Lower lobe of right lung (tissue), 2 donors: Measurements from ENCODE around the gene MRPL17. TPM values are rescaled to one million over a fixed set of nuclear protein-coding genes. Genes with fewer than 3 reads are reported as not detected.

ENCODE experiments used
- ATAC-seq, 2 donors: fragments of 200-7000 bp; cut with Tn5 transposase; one replicate each; pipeline ENCODE4 v1.9.1; 2020 to 2022; ENCODE audit warnings: mild to moderate bottlenecking in 2 of 2, moderate library complexity in 2 of 2
- DNase-seq: peaks from one replicate; pipeline ENCODE4 v3.0.0-alpha.2; 2020
- H3K27ac ChIP-seq: fragments of 200-600 bp; one replicate; pipeline ENCODE4 v1.8.0; 2022
- H3K27me3 ChIP-seq: fragments of 200-600 bp; one replicate; pipeline ENCODE4 v1.8.0; 2022; ENCODE audit warnings: low read depth
- H3K36me3 ChIP-seq: fragments of 200-600 bp; one replicate; pipeline ENCODE4 v1.8.0; 2022; ENCODE audit warnings: mild to moderate bottlenecking
- H3K4me1 ChIP-seq: fragments of 200-600 bp; one replicate; pipeline ENCODE4 v1.8.0; 2022
- H3K4me3 ChIP-seq: fragments of 200-600 bp; one replicate; pipeline ENCODE4 v1.8.0; 2022; ENCODE audit warnings: mild to moderate bottlenecking
- H3K9me3 ChIP-seq: fragments of 200-600 bp; one replicate; pipeline ENCODE4 v1.8.0; 2022
- CTCF ChIP-seq: fragments of 200-600 bp; IDR thresholded peaks from one replicate; pipeline ENCODE4 v1.8.0; 2022; ENCODE audit warnings: antibody characterized with exemption, mild to moderate bottlenecking
- intact Hi-C: fragments of 100-400 bp; cut with DNase I; formaldehyde crosslinking; loops from one replicate; pipeline ENCODE4 v1.11.0; 2022
- total RNA-seq: library from RNA; stranded (reverse); fragmentation: NEBNext Ultra II Directional; extraction: Animal tissue kit (Norgen Biotek cat#: 25700); gene quantifications from one replicate; pipeline ENCODE4 v1.2.1, GENCODE V29; 2021
- donor health status: DM: no; HTN: yes; CAD: no; lungs with severe emphysema.

Gene MRPL17
- total RNA-seq, 1 donor from 2014 or later = 34.2 TPM

GRCh38 chr11:6655790-6656583 lies 27.2 kb downstream of the MRPL17 start, which contains the start of gene DCHS1:
Gene DCHS1, minus strand, starts transcription at chr11:6655809. Its CDS starts 14,196 bp downstream, at chr11:6641613.
- intact Hi-C loops = no loop called here
- DNase-seq = no peak
- H3K27ac ChIP-seq = peak within 1 kb of the TSS; percentile 60
- no peak for TF ChIP-seq CTCF
- peak within 1 kb of the TSS; percentile 50 for H3K4me3 ChIP-seq
- H3K27me3 ChIP-seq = no peaks in the 10 kb centered on the region
- peaks cover 12% of the 10 kb centered on the region for H3K4me1 ChIP-seq
- ATAC-seq = peak; percentile 46
- no peaks in the 10 kb centered on the region for H3K36me3 ChIP-seq
- H3K9me3 ChIP-seq = no peaks in the 10 kb centered on the region

GRCh38 chr11:6655020-6655789 lies 27.9 kb downstream of the MRPL17 start:
- Histone ChIP-seq H3K9me3 (no peaks in the 10 kb centered on the region), H3K36me3 (no peaks in the 10 kb centered on the region), H3K27ac (peak overlapping the region; percentile 60), H3K4me3 (peak overlapping the region; percentile 50), H3K27me3 (no peaks in the 10 kb centered on the region), H3K4me1 (peaks cover 12% of the 10 kb centered on the region)
- DNase-seq (no peak), ATAC-seq (peak; percentile 63 to 69)
- no peak for TF ChIP-seq CTCF
- intact Hi-C loops = no loop called here

- Histone ChIP-seq H3K9me3 (no peaks in the 10 kb centered on the region), H3K4me1 (peaks cover 12% of the 10 kb centered on the region), H3K36me3 (no peaks in the 10 kb centered on the region), H3K27ac (peak overlapping the region; percentile 60), H3K4me3 (peak overlapping the region; percentile 50), H3K27me3 (no peaks in the 10 kb centered on the region)
- ATAC-seq (peak in 1 of 2 donors; percentile 6), DNase-seq (no peak)
- no peak for TF ChIP-seq CTCF
- intact Hi-C loops = no loop called here
Observed at GRCh38 chr11:6654281-6655019, 28.7 kb downstream of the MRPL17 start.

GRCh38 chr11:6653656-6654055 lies 29.5 kb downstream of the MRPL17 start:
- no peak for TF ChIP-seq CTCF
- Histone ChIP-seq H3K36me3 (no peaks in the 10 kb centered on the region), H3K9me3 (no peaks in the 10 kb centered on the region), H3K4me3 (no peak overlapping the region), H3K4me1 (peaks cover 15% of the 10 kb centered on the region), H3K27me3 (no peaks in the 10 kb centered on the region), H3K27ac (no peak overlapping the region)
- intact Hi-C loops = no loop called here
- DNase-seq (no peak), ATAC-seq (no peak)

- no peak overlapping the region for H3K4me3 ChIP-seq
- no peak for DNase-seq
- no peak overlapping the region for H3K27ac ChIP-seq
- no peak for TF ChIP-seq CTCF
- H3K9me3 ChIP-seq = no peaks in the 10 kb centered on the region
- no peak for ATAC-seq
- intact Hi-C loops = no loop called here
- no peaks in the 10 kb centered on the region for H3K27me3 ChIP-seq
- no peaks in the 10 kb centered on the region for H3K36me3 ChIP-seq
- H3K4me1 ChIP-seq = peaks cover 21% of the 10 kb centered on the region
Observed at GRCh38 chr11:6653097-6653496, 30.0 kb downstream of the MRPL17 start.
